ENCODE measurements around the gene CATSPERB.

DNA sequence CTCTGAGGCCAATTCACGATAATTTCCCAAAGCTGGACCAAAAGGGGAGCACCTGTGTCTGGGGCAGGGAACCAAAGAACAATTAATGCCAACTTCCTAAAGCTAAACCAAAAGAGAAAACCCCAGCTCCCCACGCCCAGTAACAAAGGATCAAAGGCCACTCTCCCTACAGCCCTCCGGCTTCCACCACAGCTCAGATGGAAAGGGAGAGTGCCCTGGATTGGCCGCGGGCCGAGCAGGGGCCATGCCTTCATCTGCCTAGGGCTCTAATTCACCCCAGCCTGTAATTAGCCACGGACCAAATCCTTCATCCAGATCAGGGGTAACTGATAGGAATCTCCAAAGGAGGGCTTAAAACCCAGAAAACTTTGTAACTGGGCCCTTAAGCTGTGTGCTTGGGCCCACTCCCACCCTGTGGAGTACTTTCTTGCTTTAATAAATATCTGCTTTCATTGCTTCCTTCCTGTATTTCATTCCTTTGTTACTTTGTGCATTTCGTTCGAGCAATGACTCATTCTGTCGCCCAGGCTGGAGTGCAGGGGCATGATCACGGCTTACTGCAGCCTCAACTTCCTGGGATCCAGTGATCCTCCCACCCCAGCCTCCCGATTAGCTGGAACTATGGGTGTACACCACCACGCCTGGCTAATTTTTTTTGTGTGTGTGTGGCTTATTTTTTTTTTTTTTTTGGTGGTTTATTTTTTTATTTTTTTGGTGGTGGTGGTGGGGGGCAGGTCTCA is 156.2 kb downstream of the CATSPERB start:
- TF ChIP-seq FOXM1 (IDR thresholded peaks at IDR 0.05; ENCODE audit: low read depth, low read length): no peak
- TF ChIP-seq CTCF (IDR thresholded peaks at IDR 0.05 in 2 of 3, conservative IDR thresholded peaks at IDR 0.05 in 1 of 3; ENCODE audit: control insufficient read depth in 2 of 3, extremely low read depth in 1 of 3, insufficient read depth in 1 of 3, low read depth in 3 of 3, low read length in 3 of 3): no peak
- TF ChIP-seq, protein P1, sequence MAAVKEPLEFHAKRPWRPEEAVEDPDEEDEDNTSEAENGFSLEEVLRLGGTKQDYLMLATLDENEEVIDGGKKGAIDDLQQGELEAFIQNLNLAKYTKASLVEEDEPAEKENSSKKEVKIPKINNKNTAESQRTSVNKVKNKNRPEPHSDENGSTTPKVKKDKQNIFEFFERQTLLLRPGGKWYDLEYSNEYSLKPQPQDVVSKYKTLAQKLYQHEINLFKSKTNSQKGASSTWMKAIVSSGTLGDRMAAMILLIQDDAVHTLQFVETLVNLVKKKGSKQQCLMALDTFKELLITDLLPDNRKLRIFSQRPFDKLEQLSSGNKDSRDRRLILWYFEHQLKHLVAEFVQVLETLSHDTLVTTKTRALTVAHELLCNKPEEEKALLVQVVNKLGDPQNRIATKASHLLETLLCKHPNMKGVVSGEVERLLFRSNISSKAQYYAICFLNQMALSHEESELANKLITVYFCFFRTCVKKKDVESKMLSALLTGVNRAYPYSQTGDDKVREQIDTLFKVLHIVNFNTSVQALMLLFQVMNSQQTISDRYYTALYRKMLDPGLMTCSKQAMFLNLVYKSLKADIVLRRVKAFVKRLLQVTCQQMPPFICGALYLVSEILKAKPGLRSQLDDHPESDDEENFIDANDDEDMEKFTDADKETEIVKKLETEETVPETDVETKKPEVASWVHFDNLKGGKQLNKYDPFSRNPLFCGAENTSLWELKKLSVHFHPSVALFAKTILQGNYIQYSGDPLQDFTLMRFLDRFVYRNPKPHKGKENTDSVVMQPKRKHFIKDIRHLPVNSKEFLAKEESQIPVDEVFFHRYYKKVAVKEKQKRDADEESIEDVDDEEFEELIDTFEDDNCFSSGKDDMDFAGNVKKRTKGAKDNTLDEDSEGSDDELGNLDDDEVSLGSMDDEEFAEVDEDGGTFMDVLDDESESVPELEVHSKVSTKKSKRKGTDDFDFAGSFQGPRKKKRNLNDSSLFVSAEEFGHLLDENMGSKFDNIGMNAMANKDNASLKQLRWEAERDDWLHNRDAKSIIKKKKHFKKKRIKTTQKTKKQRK (IDR thresholded peaks at IDR 0.05; ENCODE audit: low read depth, low read length): no peak
- no peak for TF ChIP-seq NFYA (IDR thresholded peaks at IDR 0.05; ENCODE audit: borderline replicate concordance, low read depth, low read length)
- TF ChIP-seq POLR2A (IDR thresholded peaks at IDR 0.05; ENCODE audit: low read depth, low read length): no peak
- TF ChIP-seq JUND (IDR thresholded peaks at IDR 0.05; ENCODE audit: low read depth, low read length): no peak

Data from GM12878 (cell line).